Psoas muscle (tissue), 8 donors: ENCODE results near the gene ABR. TPM values are rescaled to one million over a fixed set of nuclear protein-coding genes. Genes with fewer than 3 reads are reported as not detected.

ENCODE experiments used
- ATAC-seq, 4 donors: fragments of 200-7000 bp; cut with Tn5 transposase; one replicate each; pipeline ENCODE4 v1.9.1; 2020; ENCODE audit warnings: moderate library complexity in 3 of 4, mild to moderate bottlenecking in 2 of 4
- DNase-seq, 2 donors: peaks; one replicate each; pipeline ENCODE4 v3.0.0-alpha.2; 2020
- H3K27ac ChIP-seq: fragments of 200-600 bp; one replicate; pipeline ENCODE4 v1.8.0; 2022
- H3K27me3 ChIP-seq, 3 donors: fragments of 200-600 bp in 1 of 3; one replicate each; pipeline versions ENCODE4 v1.6.1 to v1.8.0; 2013 to 2022; ENCODE audit warnings: low read length in 2 of 3, mild to moderate bottlenecking in 2 of 3, moderate library complexity in 1 of 3; ENCODE audit not compliant: insufficient read depth in 3 of 3
- H3K36me3 ChIP-seq, 2 donors: fragments of 200-600 bp in 1 of 2; one replicate each; pipeline versions ENCODE4 v1.6.1 to v1.8.0; 2013 to 2022; ENCODE audit warnings: low read depth in 1 of 2, mild to moderate bottlenecking in 1 of 2, moderate library complexity in 1 of 2; ENCODE audit not compliant: insufficient read depth in 1 of 2
- H3K4me1 ChIP-seq: fragments of 200-600 bp; one replicate; pipeline ENCODE4 v1.8.0; 2022
- H3K4me3 ChIP-seq: fragments of 200-600 bp; one replicate; pipeline ENCODE4 v1.8.0; 2022; ENCODE audit warnings: mild to moderate bottlenecking
- H3K9me3 ChIP-seq: fragments of 200-600 bp; one replicate; pipeline ENCODE4 v1.8.0; 2022
- WGBS, 3 donors: extraction: QIAGEN DNeasy Blood & Tissue Kit; methylation state at CpG; one replicate each; pipeline versions ENCODE4 v1.1.6 to v1.1.7; 2013; 5-methylcytosine and 5-hydroxymethylcytosine counted together
- intact Hi-C, 2 donors: fragments of 100-400 bp; cut with DNase I; formaldehyde crosslinking; loops; one replicate each; pipeline versions ENCODE4 v1.11.0 to v1.14.2; 2022
- polyA plus RNA-seq, 3 donors: library from polyadenylated mRNA; stranded (reverse); fragments of 200-250 nt; gene quantifications; one replicate each; pipeline ENCODE4 v1.2.3, GENCODE V29; 2013
- total RNA-seq, 4 donors: library from RNA; stranded (reverse); fragmentation: NEBNext Ultra II Directional in 2 of 4; extraction: Animal tissue kit (Norgen Biotek cat#: 25700) in 2 of 4; gene quantifications; one replicate each; pipeline versions ENCODE4 v1.2.1 to v1.2.4, GENCODE V29; 2021 to 2023
- TF ChIP-seq, protein P1 (sequence below): fragments of 200-600 bp; IDR thresholded peaks from one replicate; pipeline ENCODE4 v1.8.0; 2022; ENCODE audit warnings: antibody characterized with exemption
- donor health status: healthy with polysubstance abuse.
- donor health status: DM: no; HTN: no; CAD: no; lungs with moderate emphysema.
- donor health status: Bipolar disorder and iron deficiency.
- donor health status: healthy.
- donor health status: DM: yes; HTN: yes; CAD: no.
- donor health status: DM: no; HTN: no; CAD: no.
- donor health status: DM: no; HTN: no; CAD: no.
- donor health status: DM: yes; HTN: yes; CAD: no.

The ABR gene
- total and polyA plus RNA-seq, 7 donors: 5.8 to 25.4 (median 9.8) TPM

DNA sequence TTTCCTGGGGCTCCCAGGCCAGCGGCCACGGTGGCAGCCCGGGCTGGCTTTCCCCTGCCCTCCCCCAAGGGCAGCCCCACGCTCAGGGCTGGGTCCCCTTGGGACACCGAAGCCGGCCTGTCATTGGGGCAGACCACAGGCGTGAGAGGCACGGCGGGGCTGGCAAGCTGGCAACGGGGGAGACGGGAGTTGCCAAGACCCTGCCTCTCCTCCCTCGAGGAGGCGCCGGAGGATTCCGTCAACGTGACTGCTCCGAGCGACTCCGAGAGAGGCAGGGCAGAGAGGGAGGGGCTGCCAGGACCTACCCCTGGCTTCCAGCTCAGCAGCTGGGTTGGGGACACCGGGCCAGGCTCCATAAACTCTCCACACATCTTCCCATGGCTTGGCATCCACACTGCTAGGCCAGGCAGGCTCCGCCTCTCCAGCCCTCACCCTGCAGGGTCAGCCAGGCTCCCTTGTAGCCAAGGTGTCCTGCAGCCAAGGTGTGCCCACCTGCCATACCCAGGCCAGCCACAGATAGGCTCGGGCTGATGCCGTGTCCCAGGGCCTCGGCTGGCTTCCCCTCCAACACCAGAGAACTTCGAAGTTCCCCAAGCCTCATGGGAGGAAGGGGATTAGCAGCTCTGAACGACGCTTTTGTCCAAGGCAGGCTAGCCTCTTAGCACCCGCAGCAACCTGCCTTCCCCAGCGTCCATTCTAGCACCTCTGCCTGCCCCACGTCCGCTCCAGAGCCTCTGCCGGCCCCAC, 157.3 kb downstream of the ABR start:
- TF ChIP-seq, protein P1, sequence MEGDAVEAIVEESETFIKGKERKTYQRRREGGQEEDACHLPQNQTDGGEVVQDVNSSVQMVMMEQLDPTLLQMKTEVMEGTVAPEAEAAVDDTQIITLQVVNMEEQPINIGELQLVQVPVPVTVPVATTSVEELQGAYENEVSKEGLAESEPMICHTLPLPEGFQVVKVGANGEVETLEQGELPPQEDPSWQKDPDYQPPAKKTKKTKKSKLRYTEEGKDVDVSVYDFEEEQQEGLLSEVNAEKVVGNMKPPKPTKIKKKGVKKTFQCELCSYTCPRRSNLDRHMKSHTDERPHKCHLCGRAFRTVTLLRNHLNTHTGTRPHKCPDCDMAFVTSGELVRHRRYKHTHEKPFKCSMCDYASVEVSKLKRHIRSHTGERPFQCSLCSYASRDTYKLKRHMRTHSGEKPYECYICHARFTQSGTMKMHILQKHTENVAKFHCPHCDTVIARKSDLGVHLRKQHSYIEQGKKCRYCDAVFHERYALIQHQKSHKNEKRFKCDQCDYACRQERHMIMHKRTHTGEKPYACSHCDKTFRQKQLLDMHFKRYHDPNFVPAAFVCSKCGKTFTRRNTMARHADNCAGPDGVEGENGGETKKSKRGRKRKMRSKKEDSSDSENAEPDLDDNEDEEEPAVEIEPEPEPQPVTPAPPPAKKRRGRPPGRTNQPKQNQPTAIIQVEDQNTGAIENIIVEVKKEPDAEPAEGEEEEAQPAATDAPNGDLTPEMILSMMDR: no peak
- Histone ChIP-seq H3K4me3 (peak overlapping the region; percentile 37), H3K36me3 (no peaks in the 10 kb centered on the region), H3K27me3 (peaks cover 0 to 4% (median 0%) of the 10 kb centered on the region in 3 donors), H3K4me1 (peaks cover 20% of the 10 kb centered on the region), H3K9me3 (no peaks in the 10 kb centered on the region), H3K27ac (no peak overlapping the region)
- intact Hi-C loops: no loop called here
- DNase-seq (peak in 1 of 2 donors; percentile 75), ATAC-seq (peak; percentile 43 to 73 (median 68))
- 33 to 47% (median 37%) methylated on average over 25 to 32 of the region's 32 CpGs for WGBS, 3 donors

DNA sequence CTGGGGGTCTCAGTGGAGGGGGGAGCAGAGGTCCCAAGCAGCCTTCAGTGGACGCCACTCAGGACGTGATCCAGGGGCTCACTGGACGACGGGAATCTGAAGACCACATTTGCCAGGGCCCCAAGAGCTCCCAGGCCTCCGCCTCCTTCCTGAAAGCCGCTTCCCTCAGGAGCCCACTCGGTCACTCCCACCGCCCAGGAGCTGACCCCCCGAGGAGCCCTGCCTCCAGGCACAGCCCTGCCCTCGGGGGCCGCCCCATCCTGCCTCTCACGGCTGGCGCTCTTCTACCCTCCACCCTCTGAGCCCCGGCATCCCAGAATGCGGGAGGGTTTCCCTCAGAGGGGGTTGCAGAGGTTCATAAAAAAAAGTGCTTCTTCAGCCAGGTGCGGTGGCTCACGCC, 158.6 kb downstream of the ABR start:
- H3K36me3 ChIP-seq: no peaks in the 10 kb centered on the region
- 85 to 92% (median 90%) methylated on average over 11 to 17 of the region's 17 CpGs for WGBS, 3 donors
- no peaks in the 10 kb centered on the region for H3K9me3 ChIP-seq
- intact Hi-C loops: no loop called here
- peaks cover 0 to 4% (median 0%) of the 10 kb centered on the region in 3 donors for H3K27me3 ChIP-seq
- no peak overlapping the region for H3K4me3 ChIP-seq
- TF ChIP-seq, protein P1: no peak
- H3K4me1 ChIP-seq: peaks cover 17% of the 10 kb centered on the region
- H3K27ac ChIP-seq: no peak overlapping the region
- DNase-seq (peak in 1 of 2 donors; percentile 28), ATAC-seq (no peak)

- TF ChIP-seq, protein P1: no peak
- ATAC-seq (peak; percentile 27 to 53 (median 44)), DNase-seq (peak in 1 of 2 donors; percentile 51)
- H3K27ac ChIP-seq: peak overlapping the region; percentile 30
- intact Hi-C loops: no loop called here
- H3K36me3 ChIP-seq: no peaks in the 10 kb centered on the region
- no peaks in the 10 kb centered on the region for H3K9me3 ChIP-seq
- no peak overlapping the region for H3K4me3 ChIP-seq
- peaks cover 0 to 4% (median 0%) of the 10 kb centered on the region in 3 donors for H3K27me3 ChIP-seq
- WGBS, 3 donors: 32 to 46% (median 34%) methylated on average over 10 of the region's 10 CpGs
- H3K4me1 ChIP-seq: peaks cover 12% of the 10 kb centered on the region
These were observed 160.3 kb downstream of the ABR start for GRCh38 chr17:1019451-1019850.

- no peak overlapping the region for H3K27ac ChIP-seq
- TF ChIP-seq, protein P1: no peak
- 83 to 89% (median 86%) methylated on average over 10 to 11 of the region's 11 CpGs for WGBS, 3 donors
- H3K27me3 ChIP-seq: peaks cover 0 to 4% (median 0%) of the 10 kb centered on the region in 3 donors
- peaks cover 12% of the 10 kb centered on the region for H3K4me1 ChIP-seq
- no peaks in the 10 kb centered on the region for H3K9me3 ChIP-seq
- no peaks in the 10 kb centered on the region for H3K36me3 ChIP-seq
- ATAC-seq (no peak), DNase-seq (no peak)
- intact Hi-C loops: no loop called here
- no peak overlapping the region for H3K4me3 ChIP-seq
These were observed 161.2 kb downstream of the ABR start for GRCh38 chr17:1018547-1018946.
